ENCODE results near the gene PPIL6.

The PPIL6 gene

GRCh38 chr6:109440331-109441068 lies at the start of gene PPIL6, which contains the start of gene SMPD2:
PPIL6 (minus strand) TSS chr6:109440628; CDS start chr6:109440590, 38 bp downstream.
SMPD2 (plus strand) TSS chr6:109440724; CDS start chr6:109441122, 398 bp downstream.
- DNase-seq (ENCODE audit: low read depth), result peak; percentile 69

GRCh38 chr6:109488001-109488400 lies 47.6 kb upstream of the PPIL6 start:
- no peak for DNase-seq (ENCODE audit: low read depth)

GRCh38 chr6:109486068-109486467 lies 45.6 kb upstream of the PPIL6 start:
- DNase-seq (ENCODE audit: low read depth), result no peak

GRCh38 chr6:109485266-109485935 lies 45.0 kb upstream of the PPIL6 start:
- DNase-seq (ENCODE audit: low read depth), result no peak

GRCh38 chr6:109484122-109484521 lies 43.7 kb upstream of the PPIL6 start:
- DNase-seq (ENCODE audit: low read depth), result no peak

GRCh38 chr6:109483735-109484057 lies 43.3 kb upstream of the PPIL6 start:
- no peak for DNase-seq (ENCODE audit: low read depth)

GRCh38 chr6:109482905-109483734 lies 42.7 kb upstream of the PPIL6 start, which contains the start of gene ZBTB24:
ZBTB24 (minus strand) TSS chr6:109483219; CDS start chr6:109482026, 1,193 bp downstream.
- peak; percentile 82 for DNase-seq (ENCODE audit: low read depth)

- DNase-seq (ENCODE audit: low read depth), result no peak
These were observed 40.6 kb upstream of the PPIL6 start for GRCh38 chr6:109480993-109481480.

- DNase-seq (ENCODE audit: low read depth), result no peak
These were observed 38.6 kb upstream of the PPIL6 start for GRCh38 chr6:109478841-109479624.

GRCh38 chr6:109478222-109478805 lies 37.9 kb upstream of the PPIL6 start:
- no peak for DNase-seq (ENCODE audit: low read depth)

GRCh38 chr6:109477725-109478124 lies 37.3 kb upstream of the PPIL6 start:
- DNase-seq (ENCODE audit: low read depth), result no peak

GRCh38 chr6:109477184-109477583 lies 36.8 kb upstream of the PPIL6 start:
- DNase-seq (ENCODE audit: low read depth), result no peak

- no peak for DNase-seq (ENCODE audit: low read depth)
These were observed 35.2 kb upstream of the PPIL6 start for GRCh38 chr6:109475625-109476024.

GRCh38 chr6:109474995-109475394 lies 34.6 kb upstream of the PPIL6 start:
- DNase-seq (ENCODE audit: low read depth), result no peak

- DNase-seq (ENCODE audit: low read depth), result no peak
These were observed 32.7 kb upstream of the PPIL6 start for GRCh38 chr6:109473120-109473519.

GRCh38 chr6:109472132-109472995 lies 31.9 kb upstream of the PPIL6 start:
- DNase-seq (ENCODE audit: low read depth), result no peak

GRCh38 chr6:109471105-109471810 lies 30.8 kb upstream of the PPIL6 start:
- DNase-seq (ENCODE audit: low read depth), result no peak

GRCh38 chr6:109469591-109470189 lies 29.3 kb upstream of the PPIL6 start:
- no peak for DNase-seq (ENCODE audit: low read depth)

GRCh38 chr6:109467696-109468095 lies 27.3 kb upstream of the PPIL6 start:
- no peak for DNase-seq (ENCODE audit: low read depth)
